NCI-H1930 (cell line): ENCODE results near the gene PI4KA.
"Not testable (repeated sequence)": the region's sequence is repeated elsewhere in the genome, so short reads cannot be mapped to it uniquely, and the experiment has no call there.

Source experiments
- DNase-seq, 2 experiments: peaks; one replicate each; lab custom pipeline; 2025; lab: John Stamatoyannopoulos, UW

PI4KA gene

DNA sequence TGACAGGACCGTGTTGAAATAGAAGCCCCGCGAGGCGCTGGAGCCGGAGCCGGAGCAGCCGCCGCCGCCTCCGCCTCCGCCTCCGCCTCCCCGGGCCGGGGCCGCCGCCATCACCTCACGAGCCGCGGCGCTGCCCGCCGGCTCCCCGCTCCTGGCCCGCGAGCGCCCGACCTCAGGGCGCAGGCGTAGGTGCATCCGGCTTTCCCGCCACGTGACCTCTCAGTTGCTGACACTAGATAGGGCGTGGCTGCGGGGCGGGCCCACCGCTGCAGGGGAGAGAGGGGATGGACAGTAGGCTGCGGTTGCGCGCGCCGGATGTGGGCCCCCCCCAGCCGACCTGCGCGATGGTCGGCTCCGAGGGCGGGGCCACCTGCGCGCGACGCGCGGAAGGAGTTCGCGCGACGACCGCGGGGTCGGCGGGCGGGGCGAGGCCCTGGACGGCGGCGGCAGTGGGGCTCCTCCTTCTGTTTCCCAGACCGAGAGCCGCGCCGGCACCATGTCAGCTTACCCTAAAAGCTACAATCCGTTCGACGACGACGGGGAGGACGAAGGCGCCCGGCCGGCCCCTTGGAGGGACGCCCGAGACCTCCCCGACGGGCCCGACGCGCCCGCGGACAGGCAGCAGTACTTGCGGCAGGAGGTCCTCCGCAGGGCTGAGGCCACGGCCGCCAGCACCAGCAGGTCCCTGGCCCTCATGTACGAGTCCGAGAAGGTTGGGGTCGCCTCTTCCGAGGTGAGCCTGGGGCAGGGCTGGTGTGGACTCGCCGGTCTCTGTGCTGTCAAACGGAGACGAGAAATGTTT is at the start of gene PI4KA, which contains the start of gene SNAP29:
Gene PI4KA, minus strand, starts transcription at position 197 of the 802 bp plus-strand sequence. Its CDS starts 86 bp downstream, at position 111.
Gene SNAP29, plus strand, starts transcription at position 393 of the 802 bp plus-strand sequence. Its CDS starts 104 bp downstream, at position 497.
- peak; percentile 91 to 96 for DNase-seq

DNA sequence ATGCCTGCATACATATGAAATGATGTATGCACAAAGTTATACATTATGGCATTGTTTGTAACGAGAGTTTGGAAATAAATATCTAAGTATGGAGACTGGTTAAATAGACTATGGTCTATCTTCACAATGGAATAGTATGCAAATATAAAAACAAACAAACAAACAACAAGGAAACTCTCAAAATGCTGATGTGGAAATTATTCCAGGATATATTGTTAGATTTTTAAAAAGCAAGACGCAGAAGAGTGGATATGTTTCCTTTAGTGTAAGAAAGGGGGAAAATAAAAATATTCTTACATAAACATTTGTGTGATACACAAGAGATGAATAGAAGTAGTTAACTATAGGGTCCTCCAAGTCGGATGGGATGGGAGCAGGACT is 47.8 kb upstream of the PI4KA start:
- no peak for DNase-seq

DNA sequence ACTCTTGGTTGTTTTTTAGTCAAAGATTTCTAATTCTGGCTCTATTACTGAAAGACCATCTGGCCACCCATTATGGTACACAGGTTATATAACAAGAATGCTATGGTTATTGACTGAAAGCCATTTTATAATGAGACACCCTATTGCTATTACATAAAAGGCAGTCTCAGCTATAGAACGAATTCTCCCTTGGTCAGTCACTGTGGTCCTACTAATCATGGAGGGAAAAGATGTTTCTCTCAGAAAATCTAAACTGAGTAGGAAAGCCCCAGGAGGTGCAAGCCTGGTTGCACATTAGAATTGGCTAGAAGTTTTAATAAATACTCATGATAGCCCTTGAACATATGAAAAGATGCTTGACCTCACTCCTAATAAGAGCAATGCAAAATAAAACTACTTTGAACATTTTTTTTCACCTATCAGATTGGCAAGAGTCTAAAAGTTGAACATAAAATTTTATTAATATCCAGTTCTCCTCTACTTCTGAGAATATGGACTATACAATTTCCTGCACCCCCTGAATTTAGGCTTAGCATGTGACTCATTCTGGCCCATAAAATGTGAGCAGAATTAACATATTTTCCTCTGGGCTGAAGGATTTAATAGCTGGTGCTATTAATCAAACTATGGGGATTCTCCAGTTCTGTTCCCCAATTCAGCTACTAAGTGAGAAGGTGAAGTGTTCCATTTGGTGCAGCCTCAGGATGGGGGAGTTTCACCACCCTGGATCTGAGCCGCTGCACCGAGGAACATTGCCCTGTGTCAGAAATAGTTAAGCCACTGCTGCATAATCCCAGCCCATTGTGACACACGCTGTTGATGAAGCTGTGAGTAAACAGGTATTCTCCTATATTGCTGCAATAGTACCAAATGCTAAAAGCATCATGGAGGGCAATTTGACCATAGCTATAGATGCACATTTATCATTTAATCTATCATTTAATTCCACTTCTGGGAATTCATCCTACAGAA is 47.1 kb upstream of the PI4KA start:
- DNase-seq: no peak

- no peak for DNase-seq
Measured at GRCh38 chr22:20904980-20905355, 46.4 kb upstream of the PI4KA start.

- DNase-seq: no peak
Measured at GRCh38 chr22:20904008-20904979, 45.7 kb upstream of the PI4KA start.

- no peak for DNase-seq
Measured at GRCh38 chr22:20903093-20903492, 44.5 kb upstream of the PI4KA start.

- DNase-seq: not testable (repeated sequence)
Measured at GRCh38 chr22:20901093-20902033, 42.8 kb upstream of the PI4KA start.

DNA sequence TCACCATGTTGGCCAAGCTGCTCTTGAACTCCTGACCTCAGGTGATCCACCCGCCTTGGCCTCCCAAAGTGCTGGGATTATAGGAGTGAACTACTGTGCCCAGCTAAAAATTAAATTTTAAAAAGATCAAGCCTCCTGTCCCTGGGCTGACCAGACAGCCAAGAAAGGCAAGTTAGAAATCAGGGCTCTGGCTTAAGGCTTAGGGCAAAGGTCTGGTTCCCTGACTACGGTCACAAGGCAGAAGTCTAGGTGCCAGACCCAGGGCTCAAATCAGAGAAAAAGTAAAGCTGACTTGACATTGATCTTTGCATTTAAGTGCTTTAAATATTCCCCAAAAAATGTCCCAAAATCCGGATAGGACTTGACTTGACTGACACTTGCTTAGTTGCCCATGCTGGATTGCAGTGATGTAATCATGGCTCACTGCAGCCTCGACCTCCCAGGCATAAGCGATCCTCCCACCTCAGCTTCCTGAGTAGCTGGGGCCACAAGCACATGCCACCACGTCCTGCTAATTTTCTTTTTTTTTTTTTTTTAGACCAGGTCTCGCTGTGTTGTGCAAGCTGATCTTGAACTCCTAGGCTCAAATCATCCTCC is 41.3 kb upstream of the PI4KA start:
- no peak for DNase-seq

- not testable (repeated sequence) for DNase-seq
Measured at GRCh38 chr22:20897737-20898136, 39.1 kb upstream of the PI4KA start.

GRCh38 chr22:20890975-20891374 is 32.4 kb upstream of the PI4KA start:
- DNase-seq: no peak

- DNase-seq: no peak
Measured at GRCh38 chr22:20889904-20890540, 31.4 kb upstream of the PI4KA start.

DNA sequence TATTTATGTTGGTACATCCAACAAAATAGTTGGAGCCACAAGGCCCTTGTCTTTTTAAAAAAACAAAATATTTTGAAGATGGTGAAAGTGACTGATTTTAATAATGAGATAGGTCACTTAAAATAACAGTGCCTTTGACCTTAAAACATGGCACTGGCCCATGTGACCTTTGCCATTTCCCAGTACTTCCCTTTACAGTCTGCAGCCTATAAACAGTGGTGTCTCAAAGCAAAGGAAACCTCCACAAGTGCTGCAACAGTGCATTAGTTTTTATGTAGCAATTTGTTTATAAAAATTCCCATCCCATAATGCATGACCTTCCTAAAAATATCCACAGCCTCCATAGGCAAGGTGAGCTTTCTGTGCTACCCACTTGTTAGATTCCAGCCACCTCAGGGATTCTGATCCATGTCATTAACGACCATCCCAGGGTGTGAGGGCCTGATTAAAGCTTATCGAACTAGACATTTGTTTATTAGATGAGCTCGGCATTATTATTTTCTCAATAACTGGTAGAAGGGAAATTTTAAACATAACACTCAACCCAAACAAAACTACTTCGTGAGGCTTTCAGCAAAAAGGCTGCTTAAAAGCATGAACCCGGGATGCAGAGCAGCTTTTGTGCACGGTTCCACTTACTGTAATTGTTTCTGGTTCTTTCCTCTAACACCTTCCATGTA is 30.6 kb upstream of the PI4KA start:
- DNase-seq: no peak

GRCh38 chr22:20887375-20887774 is 28.8 kb upstream of the PI4KA start:
- DNase-seq: no peak

- DNase-seq: peak; percentile 10
Measured at GRCh38 chr22:20885557-20886323, 27.1 kb upstream of the PI4KA start.

GRCh38 chr22:20885017-20885556 is 26.5 kb upstream of the PI4KA start:
- no peak for DNase-seq

- no peak for DNase-seq
Measured at GRCh38 chr22:20884454-20884853, 25.8 kb upstream of the PI4KA start.

DNA sequence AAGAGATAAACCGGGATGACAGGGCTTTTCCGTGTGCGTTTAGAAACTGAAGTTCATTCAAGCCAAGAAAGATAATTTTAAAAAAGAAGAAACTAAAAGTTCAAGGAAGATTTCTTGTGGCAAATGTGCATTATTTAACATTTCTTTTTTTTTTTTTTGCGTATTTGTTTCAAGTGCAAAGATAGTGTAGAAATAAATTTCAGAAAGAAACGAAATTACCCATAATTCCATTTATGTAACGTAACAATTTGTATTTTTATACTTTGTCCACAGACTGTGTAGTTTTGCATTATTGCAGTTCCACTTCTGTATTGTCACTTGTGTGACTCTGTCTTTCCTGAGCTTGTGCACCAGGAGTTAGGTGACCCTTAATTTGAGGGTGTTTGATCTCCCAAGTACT is 24.2 kb upstream of the PI4KA start:
- DNase-seq: no peak
